HG03097 (cell line): ENCODE data around the gene STK17A.
A peak's percentile ranks its signal among the peaks of the same experiment; 100 is the strongest.

ENCODE experiments used
- ATAC-seq: cut with Tn5 transposase; IDR thresholded peaks from one replicate; pipeline ENCODE4 v1.9.1; 2021; ENCODE audit not compliant: unreplicated experiment, low FRiP score

STK17A gene

DNA sequence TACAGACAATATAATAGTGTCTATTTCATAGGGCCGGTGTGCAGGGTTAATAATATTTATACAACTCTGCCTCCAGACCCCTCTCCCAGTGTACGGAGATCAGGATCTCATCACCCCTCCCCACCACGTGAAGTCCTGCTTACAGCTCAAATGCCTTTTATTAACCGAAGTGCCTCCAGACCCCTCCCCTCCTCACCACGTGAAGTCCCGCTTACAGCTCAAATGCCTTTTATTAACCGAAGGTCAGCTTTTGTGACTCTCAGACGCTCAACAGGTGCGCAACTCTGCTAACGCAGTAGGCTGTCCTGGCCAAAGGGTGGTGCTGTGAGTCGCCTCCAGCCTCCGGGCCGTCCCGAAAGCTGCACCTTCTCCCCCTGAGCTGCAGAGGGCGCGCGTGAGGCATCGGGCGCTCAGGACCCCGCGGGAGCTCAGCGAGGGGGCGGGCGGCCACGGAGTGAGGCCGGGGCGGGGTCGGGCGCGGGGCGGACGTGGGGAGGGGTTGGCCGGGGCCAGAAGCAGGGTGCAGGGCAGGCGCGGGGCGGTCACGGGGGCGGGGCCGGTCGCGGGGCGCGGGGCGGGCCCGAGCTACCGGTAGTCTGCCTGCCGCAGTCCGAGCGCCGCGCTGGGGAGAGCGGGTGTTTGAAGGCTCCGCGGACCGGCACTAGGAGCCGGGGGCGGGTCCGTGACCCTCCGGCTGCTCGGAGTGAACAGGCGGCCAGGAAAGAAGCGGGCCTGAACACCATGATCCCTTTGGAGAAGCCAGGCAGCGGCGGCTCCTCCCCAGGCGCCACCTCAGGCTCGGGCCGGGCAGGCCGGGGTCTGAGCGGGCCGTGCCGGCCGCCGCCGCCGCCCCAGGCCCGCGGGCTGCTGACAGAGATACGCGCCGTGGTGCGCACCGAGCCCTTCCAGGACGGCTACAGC, at the start of gene STK17A:
STK17A (plus strand) TSS at position 606 of the 921 bp plus-strand sequence; CDS start at position 742, 136 bp downstream.
- peak; percentile 73 for ATAC-seq

DNA sequence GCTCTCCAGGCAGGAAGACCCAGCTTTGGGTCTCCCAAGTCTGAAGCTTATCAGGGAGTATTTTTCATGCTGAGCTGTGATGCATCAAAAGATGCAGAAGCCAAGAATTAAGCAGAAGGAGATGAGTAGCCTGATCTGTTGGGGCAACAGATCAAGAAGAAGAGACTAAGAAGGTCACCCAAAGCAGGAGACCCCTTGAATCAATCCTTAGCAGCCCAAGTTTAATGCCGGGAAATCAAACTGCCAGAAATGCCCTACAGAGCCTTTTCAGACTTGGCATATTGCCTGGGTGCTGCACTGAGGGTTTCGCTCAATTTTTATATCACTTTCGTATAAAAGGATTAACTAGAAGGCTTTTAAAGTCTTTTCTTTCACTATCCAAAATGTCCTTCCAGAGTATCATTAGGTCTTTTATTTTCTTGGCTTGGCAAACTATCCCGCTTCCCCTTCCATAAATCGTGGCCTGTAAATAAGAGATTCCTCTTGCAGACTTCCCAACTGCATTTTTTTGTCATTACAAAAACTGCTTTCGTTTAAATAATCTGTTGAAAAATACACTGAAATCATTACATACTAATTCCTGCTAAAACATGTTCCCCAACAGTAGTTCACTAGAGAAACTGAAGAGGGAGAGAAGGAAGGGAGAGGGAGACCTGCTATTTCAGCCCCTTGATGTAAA, 49.0 kb upstream of the STK17A start:
- ATAC-seq: no peak

GRCh38 chr7:43535031-43535451, 47.9 kb upstream of the STK17A start:
- ATAC-seq: no peak

DNA sequence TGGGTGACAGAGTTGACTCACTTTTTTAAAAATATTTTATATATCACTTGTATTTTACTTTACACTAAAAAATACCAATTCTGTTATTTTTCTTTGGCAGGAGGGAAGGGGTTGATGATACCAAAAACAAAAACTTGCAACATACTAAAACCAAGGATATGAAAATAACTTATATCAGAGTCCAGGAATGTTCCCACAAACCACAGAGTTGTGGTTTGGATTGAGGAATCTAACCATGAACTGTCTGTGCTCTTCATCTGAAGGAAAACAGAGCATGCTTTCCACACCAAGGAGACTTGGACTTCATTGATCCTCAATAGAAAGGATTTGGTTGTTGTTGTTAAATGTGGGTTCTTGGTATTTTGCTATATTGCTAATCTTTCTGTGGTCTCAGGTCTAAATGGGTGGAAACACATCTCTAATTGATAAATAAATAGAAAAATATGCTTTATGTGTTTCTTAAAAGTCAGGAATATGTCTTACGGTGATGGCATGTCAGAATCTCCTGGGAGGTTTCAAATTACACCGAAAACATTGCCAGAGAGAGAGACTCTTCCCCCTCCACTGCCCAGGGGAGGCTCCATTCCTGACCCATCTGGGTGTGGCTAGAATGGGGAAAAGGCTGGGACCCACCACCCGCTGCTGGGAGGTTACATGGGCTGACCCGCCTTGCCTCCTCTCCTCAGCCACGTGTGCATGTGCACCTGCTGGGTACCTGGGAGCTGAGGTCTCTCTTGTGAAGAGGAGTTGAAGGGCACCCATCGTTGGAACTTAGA, 46.9 kb upstream of the STK17A start:
- ATAC-seq: no peak

DNA sequence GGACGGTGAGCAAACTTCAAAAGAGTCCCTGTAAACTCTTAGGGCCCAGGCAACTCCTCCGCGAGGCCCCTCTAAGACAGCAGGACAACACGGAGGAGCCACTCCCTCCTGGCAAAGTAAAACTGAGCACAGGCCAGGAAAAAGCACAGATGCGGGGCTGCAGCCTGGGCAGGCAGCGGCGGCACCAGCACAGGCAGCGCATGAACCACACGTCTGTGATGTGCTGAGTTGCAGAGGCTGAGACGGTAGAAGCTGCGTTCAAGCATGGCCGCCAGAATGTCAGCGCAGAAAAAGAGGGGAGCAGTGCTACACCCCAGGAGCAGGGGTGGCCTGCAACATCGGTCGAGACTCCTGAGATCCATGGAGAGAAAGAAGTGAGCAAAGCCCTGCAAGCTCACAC, 46.1 kb upstream of the STK17A start:
- no peak for ATAC-seq

- ATAC-seq: no peak
These were observed 45.0 kb upstream of the STK17A start for GRCh38 chr7:43537765-43538403.

DNA sequence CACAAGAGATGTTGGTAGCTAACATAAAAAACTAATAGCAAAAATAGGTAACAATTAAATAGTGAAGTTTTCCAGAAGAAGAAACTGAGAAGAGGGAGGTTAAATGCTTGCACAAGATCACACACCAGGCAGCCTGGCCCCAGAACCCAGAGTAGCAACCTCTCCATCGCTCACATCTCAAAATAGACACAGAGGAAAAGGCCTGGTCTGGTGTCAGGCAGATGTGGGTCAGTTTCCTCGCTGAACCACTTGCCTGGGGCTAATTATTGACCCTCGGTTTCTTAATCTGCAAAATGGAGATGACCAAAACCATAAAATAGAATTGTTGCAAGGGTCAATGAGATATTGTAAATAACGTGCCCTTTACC, 44.5 kb upstream of the STK17A start:
- no peak for ATAC-seq

DNA sequence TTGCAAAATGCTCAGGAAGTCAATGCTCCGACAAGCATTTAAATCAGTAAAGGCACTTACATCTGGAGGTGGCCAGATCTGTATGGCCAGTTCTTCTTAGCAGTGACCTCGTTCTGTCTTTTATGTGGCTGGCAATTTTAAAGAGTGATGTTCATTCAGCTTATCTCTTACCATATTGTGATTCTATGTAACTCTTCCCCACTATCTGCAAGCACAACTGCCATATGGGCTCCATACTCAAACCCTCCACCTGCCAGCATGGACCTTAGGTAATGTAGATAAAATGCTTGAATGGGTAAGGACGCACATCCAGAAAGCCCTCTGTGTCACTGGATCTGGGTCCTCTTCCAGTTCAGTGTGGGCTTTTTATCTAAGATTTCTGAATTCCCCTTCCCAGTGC, 42.4 kb upstream of the STK17A start:
- no peak for ATAC-seq

- no peak for ATAC-seq
These were observed 40.2 kb upstream of the STK17A start for GRCh38 chr7:43542716-43543115.

- ATAC-seq: no peak
These were observed 36.7 kb upstream of the STK17A start for GRCh38 chr7:43546231-43546630.

GRCh38 chr7:43550427-43550826, 32.5 kb upstream of the STK17A start:
- ATAC-seq: no peak

DNA sequence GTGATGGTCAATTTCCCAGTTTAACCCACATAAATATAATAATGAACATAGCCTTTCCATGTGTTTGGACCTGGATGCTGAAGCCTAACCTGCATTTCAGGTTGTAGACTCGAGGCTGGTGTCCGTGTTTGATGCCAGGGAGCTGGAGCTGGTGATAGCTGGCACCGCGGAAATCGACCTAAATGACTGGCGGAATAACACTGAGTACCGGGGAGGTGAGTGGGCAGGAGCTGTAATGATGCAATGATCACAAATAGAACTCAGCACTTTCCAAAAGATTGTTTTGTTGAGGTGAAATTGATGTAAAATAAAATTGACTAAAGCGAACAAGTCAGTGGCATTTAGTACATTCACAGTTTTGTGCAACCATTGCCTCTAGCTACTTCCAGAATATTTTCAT, 30.8 kb upstream of the STK17A start:
- ATAC-seq: no peak

DNA sequence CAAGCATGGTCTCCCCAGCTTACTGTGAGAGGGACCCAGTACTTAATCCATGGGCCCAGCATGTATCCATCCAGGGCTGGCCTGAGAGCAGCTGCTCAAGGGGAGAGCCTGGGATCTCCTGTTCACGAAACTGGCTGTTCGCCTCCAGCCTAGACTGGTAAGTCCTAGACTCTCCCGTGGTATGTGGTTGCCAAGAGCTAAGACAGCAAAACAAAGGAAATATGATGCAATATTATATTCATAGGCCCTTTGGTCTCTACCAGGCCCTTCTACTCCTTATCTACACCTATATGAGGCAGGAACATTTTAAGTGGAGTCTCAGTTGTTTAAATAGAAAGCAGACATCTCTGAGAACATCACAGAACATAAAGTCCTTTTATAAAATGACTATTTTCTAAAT, 28.9 kb upstream of the STK17A start:
- no peak for ATAC-seq

GRCh38 chr7:43554423-43554822, 28.5 kb upstream of the STK17A start:
- no peak for ATAC-seq

- no peak for ATAC-seq
These were observed 24.9 kb upstream of the STK17A start for GRCh38 chr7:43557831-43558495.

GRCh38 chr7:43559171-43559945, 23.6 kb upstream of the STK17A start:
- ATAC-seq: no peak

DNA sequence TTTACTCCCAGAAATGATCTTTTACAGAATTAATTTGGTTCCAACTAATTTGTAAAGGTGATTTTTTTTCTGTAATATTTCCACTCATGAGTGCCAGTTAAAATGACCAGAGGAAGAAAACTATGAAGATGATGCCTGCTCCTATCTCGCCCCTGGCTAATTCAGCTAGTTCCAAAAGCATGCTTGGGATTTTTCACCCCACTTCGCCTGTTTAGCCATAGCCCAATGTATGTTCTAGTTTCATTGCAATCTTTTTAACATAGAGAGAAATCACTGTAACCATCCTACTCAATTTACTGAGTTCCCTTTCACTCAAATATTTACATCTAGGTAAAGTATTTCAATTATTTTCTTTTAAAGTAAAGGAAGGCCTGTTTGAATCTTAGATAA, 23.0 kb upstream of the STK17A start:
- no peak for ATAC-seq

GRCh38 chr7:43560742-43561330, 22.1 kb upstream of the STK17A start:
- no peak for ATAC-seq

DNA sequence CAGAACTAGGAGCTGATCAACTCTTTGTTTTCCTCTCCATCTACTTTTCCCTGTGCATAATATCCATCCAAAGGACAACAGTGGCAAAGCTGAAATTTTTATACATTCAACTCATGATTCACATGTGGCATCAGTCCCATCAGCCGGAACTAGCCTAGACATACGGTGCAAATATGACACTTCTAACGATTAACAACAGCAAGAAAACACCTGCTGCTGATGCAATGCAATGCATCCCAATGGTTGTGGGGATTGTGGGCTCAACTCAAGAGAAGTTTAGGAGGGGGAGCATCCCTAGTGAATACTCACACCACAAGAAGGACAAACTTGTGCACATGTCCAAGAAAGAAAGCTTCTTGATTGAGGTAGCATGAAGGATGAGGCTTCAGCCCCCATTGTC, 20.5 kb upstream of the STK17A start:
- ATAC-seq: no peak
